ENCODE measurements around the gene PDILT.
"Not testable (repeated sequence)": the region's sequence is repeated elsewhere in the genome, so short reads cannot be mapped to it uniquely, and the experiment has no call there.

Gene PDILT, protein sequence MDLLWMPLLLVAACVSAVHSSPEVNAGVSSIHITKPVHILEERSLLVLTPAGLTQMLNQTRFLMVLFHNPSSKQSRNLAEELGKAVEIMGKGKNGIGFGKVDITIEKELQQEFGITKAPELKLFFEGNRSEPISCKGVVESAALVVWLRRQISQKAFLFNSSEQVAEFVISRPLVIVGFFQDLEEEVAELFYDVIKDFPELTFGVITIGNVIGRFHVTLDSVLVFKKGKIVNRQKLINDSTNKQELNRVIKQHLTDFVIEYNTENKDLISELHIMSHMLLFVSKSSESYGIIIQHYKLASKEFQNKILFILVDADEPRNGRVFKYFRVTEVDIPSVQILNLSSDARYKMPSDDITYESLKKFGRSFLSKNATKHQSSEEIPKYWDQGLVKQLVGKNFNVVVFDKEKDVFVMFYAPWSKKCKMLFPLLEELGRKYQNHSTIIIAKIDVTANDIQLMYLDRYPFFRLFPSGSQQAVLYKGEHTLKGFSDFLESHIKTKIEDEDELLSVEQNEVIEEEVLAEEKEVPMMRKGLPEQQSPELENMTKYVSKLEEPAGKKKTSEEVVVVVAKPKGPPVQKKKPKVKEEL

GRCh38 chr16:20404637-20405036 lies at the start of gene PDILT:
Gene PDILT, minus strand, starts transcription at chr16:20404737. Its CDS starts 5,437 bp downstream, at chr16:20399300.
- no peak for DNase-seq (ENCODE audit: low read depth, low spot score)

GRCh38 chr16:20453633-20454032 lies 49.1 kb upstream of the PDILT start:
- not testable (repeated sequence) for DNase-seq (ENCODE audit: low read depth, low spot score)

- DNase-seq (ENCODE audit: low read depth, low spot score): not testable (repeated sequence)
Observed at GRCh38 chr16:20451364-20451763, 46.8 kb upstream of the PDILT start, which contains the start of gene ACSM2A. Gene ACSM2A, plus strand, starts transcription at chr16:20451521. Its CDS starts 8,594 bp downstream, at chr16:20460115.

DNA sequence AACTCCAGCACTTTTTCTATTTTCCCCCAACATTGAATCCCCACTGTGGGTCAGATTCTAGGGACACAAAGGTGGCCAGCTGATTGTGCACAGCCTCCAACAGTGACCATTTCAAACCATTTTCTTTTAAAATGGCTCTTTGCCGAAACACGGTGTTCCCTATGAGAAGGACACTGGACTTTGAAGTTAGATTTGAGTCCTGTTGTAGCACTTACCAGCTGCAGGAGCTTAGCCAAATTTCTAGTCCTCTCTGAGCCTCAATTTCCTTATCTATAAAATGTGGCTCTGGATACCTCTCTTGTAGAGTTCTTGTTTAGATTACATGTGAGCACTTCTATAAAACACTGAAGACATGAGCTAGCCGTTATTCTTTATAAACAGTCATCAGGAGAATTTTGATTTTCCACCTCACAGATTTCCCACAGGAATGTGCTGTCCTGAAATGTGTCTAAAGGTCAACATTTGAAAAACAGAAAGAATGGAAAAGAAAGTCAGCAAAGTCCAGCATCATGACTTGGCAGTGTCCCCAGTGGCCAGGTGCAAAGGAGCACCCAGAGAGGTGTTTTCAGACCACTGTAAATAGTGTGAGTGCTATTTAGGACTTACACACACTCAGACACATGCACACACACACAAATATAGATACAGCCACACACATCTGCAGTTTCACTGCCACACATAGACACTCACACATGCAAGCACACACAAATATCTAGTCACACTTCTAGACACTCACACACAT lies 42.3 kb upstream of the PDILT start:
- not testable (repeated sequence) for DNase-seq (ENCODE audit: low read depth, low spot score)

DNA sequence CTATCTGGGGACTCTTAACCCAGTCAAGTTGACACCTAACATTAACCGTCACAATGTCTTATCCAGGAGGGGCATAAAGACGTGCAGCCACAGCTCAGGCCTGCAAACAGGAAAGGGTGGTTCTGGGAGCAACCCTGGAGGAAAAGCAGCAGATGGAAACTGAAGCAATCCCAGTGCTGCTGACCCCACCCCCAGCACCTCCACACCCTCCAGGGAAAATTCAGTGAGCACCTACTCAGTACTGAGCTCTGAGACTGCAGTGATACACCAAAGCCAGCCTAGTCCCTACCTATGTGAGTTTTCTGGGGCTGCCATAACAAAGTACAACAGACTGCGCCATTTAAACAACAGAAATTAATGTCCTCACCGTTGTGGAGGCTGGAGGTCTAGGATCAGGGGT lies 37.3 kb upstream of the PDILT start:
- DNase-seq (ENCODE audit: low read depth, low spot score): not testable (repeated sequence)

DNA sequence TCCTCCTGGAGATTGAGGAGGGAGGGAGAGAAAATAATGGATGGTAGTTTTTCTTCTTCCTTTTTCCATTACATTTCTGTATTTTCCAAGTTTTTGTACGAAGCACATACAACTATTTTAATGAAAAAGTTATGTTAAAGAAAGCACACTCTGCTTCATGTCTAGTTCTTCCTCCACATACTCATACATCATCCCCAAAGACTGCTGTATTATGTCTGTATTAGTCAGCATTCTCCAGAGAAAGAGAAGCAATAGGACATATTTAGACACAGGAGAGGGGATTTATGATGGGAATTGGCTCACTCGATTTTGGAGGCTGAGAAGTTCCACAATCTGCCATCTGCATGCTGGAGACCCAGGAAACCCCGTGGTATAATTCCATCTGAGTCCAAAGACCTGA lies 36.7 kb upstream of the PDILT start:
- DNase-seq (ENCODE audit: low read depth, low spot score): no peak

GRCh38 chr16:20440731-20441130 lies 36.2 kb upstream of the PDILT start:
- DNase-seq (ENCODE audit: low read depth, low spot score): not testable (repeated sequence)

DNA sequence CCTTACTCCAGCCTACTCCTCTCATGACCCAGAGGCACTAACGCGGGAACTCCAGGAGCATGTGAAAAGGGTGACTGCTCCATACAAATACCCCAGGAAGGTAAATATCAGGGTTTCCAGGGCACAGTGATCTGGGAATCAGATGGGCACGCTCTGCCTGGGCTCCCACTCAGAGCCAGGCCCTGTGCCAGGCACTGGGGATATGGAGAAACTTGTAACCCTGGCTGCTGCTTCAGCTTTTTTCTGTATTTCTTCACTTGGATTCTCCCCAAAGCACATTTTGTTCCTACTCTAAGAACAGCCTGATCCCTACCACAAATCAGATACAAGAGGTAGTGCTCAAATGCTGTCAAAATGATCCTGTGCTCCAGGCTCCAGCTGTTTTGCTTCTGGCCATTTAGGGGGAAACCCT lies 35.3 kb upstream of the PDILT start:
- DNase-seq (ENCODE audit: low read depth, low spot score): not testable (repeated sequence)

DNA sequence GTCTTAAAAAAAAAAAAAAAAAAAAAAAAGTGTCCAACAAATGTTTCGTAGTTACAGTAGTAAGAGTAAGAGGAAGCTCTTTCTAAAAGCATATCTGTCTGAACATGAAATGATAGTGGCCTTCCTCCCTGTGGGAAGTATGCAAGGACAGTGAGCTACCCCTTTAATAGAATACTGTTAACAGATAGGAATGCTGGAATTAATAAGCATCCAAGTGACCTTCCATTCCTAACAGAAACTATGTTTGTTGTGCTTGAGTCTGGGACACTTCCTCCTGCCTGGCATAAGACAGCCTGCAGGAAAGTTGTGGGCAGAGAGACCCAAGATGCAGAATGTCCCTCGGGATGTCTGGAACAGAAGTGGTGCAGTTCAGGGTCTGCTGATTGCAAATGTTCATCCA lies 34.4 kb upstream of the PDILT start:
- DNase-seq (ENCODE audit: low read depth, low spot score): not testable (repeated sequence)

DNA sequence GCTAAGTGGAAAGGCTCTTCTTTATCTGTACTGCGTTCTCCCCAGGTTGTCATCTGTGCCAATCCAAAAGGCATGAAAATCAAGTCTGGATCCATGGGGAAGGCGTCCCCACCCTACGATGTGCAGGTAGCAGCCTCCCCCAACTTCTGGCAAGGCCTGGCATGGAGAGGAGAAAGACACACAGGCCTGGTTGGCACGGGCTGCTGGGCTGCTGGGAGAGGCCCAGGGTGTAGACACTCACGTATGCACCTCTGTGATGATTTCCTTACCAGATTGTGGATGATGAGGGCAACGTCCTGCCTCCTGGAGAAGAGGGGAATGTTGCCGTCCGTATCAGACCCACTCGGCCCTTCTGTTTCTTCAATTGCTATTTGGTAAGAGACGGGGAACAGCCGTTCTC lies 26.4 kb upstream of the PDILT start:
- no peak for DNase-seq (ENCODE audit: low read depth, low spot score)

GRCh38 chr16:20430480-20430879 lies 25.9 kb upstream of the PDILT start:
- not testable (repeated sequence) for DNase-seq (ENCODE audit: low read depth, low spot score)

GRCh38 chr16:20429499-20429898 lies 25.0 kb upstream of the PDILT start:
- DNase-seq (ENCODE audit: low read depth, low spot score): not testable (repeated sequence)

DNA sequence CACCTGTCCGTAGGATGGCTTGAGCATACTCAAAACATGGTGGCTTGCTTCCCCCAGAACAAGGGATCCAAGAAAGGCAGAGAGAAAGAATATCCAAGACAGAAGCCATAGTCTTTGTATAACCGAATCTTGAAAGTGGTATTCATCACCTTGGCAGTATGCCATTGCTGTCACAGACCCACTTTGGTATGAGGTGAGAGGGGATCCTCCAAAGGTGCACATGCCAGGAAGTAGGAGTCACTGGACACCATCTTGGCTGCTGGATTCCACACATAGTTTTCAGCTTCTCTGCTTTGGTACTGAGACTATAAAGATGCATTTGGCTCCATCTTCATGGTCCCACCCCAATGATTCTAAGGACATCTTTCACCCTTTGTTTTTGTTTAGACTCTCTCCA lies 22.9 kb upstream of the PDILT start:
- not testable (repeated sequence) for DNase-seq (ENCODE audit: low read depth, low spot score)

DNA sequence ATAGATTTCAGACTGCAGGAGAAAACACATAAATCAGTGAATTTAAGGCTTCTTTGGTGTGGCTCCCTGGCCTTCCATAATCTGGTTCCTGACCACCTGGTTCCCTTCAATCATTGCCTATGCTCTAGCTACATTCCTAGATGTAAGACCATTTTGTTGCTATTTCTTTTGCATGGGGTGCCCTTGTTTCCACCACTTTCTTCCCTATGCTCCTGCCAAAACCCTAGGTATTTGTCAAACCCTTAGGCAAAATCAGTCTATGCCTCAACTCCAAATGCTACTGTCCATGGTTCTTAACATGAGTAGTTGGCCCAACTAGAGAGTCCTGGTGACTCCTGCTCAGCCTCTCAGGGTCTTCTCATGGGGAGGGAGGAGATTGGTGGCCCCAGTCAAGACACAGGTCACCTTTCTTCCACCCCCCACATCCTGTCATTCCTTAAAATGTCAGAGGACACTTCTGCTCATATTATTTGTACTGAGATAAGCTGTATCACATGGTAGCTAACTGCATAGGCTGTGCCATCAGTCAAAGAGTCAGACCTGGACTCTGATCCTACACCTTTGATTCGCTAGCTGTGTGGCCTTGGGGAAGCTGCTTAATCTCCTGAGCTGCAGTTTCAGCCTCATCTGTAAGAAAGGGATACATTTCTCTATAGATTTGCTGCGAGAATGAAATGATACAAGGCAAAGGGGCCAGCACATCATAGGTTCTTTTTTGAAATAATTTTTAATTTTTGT lies 19.8 kb upstream of the PDILT start:
- DNase-seq (ENCODE audit: low read depth, low spot score): no peak

DNA sequence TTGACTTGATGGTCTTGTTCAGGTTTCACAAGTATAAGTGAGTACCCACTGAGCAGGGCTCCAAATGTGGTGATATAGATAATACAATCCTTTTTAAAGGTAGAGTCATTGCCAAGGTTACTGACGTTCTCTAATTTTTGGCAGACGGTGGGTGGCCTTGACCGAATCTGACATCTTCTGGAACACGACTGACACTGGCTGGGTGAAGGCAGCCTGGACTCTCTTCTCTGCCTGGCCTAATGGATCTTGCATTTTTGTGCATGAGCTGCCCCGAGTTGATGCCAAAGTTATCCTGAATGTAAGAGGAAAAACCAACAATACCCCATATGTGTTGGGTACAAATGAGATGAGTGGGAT lies 19.2 kb upstream of the PDILT start:
- DNase-seq (ENCODE audit: low read depth, low spot score): not testable (repeated sequence)

GRCh38 chr16:20421748-20422147 lies 17.2 kb upstream of the PDILT start:
- not testable (repeated sequence) for DNase-seq (ENCODE audit: low read depth, low spot score)

DNA sequence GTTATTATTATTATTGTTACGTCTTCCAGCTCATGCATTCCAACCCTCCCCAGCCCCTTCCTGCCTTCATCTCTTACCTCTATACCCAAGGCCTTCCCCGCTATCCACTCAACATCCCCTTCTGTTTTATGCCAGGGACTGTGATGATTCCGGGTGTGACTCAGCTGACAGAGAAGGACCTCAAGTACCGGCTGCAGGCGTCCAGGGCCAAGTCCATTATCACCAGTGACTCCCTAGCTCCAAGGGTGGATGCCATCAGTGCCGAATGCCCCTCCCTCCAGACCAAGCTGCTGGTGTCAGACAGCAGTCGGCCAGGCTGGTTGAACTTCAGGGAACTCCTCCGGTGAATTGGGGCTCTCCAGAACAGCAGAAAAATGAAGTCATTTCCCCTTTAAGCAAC lies 14.6 kb upstream of the PDILT start:
- not testable (repeated sequence) for DNase-seq (ENCODE audit: low read depth, low spot score)

- DNase-seq (ENCODE audit: low read depth, low spot score): no peak
Observed at GRCh38 chr16:20415541-20415940, 11.0 kb upstream of the PDILT start.

DNA sequence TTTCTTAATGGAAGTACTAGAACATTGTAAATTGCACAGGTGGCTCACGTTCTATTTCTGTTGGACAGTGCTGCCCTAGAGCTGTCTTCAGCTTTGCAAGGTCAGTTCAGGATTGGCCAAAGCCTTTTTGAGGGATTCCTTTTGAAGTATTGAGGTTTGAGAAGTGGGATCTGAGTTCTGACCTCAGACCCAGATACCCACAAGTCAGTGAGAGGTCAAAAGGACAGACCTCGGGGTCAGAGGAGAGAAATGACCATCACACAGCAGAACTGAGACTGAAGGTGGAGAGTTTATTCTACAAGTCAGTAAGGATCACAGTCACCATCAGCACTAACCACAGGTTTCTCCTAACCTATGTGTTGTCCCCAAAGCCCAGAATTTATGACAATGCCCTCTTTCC lies 6.5 kb upstream of the PDILT start:
- no peak for DNase-seq (ENCODE audit: low read depth, low spot score)

GRCh38 chr16:20410121-20410723 lies 5.7 kb upstream of the PDILT start:
- no peak for DNase-seq (ENCODE audit: low read depth, low spot score)

- no peak for DNase-seq (ENCODE audit: low read depth, low spot score)
Observed at GRCh38 chr16:20409398-20410120, 5.0 kb upstream of the PDILT start, which contains the start of gene ACSM5. Gene ACSM5, plus strand, starts transcription at chr16:20409534. Its CDS starts 1,951 bp downstream, at chr16:20411485.

Measured in astrocyte of the hippocampus (primary cell).